ENCODE measurements around the gene GPR84. TPM values are rescaled to one million over a fixed set of nuclear protein-coding genes. Genes with fewer than 3 reads are reported as not detected.

Gene GPR84
- total RNA-seq, 2 donors from 2014 or later: 23.5 to 91.5 TPM

DNA sequence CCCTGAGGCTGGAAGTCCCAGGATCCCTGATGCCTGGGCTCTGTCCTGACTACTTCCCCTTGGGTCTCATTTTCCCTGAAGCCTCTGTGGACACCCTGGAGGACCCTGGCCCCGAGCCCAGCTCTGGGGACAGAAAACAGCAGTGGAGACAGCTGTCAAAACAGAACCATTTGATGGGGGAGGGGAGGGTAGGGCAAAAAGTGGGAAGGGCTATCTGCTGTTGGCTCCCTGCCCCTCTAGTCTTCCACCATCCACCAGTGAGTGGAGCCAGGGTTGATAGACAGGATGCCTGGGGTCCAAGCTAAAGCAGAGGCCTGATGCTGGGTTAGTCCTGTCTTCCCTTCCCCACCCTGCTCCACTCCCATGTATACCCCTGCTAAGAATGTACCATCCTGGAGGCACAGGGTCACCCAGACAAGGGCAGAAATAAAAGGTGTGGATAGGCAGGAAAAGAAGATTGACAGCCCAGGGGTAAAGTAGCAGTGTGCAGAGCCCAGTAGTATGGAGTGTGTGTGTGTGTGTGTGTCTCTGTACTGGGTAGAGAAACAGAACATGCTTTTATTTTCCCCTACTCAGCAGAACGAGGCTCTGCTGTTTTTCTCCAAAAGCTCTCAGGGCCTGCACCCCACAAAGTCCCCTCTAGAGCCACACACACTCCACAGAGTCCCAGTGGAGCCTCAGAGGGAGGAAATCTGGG lies 10.4 kb upstream of the GPR84 start:
- Mint-ChIP-seq H3K4me1 (ENCODE audit: low read depth in 2 of 2) (peaks cover 9 to 15% of the 10 kb centered on the region in 2 donors), H3K9me3 (no peaks in the 10 kb centered on the region), H3K36me3 (no peaks in the 10 kb centered on the region), H3K27me3 (no peaks in the 10 kb centered on the region), H3K27ac (no peak overlapping the region), H3K4me3 (no peak overlapping the region)
- ATAC-seq (no peak), DNase-seq (ENCODE audit: low spot score) (no peak)

DNA sequence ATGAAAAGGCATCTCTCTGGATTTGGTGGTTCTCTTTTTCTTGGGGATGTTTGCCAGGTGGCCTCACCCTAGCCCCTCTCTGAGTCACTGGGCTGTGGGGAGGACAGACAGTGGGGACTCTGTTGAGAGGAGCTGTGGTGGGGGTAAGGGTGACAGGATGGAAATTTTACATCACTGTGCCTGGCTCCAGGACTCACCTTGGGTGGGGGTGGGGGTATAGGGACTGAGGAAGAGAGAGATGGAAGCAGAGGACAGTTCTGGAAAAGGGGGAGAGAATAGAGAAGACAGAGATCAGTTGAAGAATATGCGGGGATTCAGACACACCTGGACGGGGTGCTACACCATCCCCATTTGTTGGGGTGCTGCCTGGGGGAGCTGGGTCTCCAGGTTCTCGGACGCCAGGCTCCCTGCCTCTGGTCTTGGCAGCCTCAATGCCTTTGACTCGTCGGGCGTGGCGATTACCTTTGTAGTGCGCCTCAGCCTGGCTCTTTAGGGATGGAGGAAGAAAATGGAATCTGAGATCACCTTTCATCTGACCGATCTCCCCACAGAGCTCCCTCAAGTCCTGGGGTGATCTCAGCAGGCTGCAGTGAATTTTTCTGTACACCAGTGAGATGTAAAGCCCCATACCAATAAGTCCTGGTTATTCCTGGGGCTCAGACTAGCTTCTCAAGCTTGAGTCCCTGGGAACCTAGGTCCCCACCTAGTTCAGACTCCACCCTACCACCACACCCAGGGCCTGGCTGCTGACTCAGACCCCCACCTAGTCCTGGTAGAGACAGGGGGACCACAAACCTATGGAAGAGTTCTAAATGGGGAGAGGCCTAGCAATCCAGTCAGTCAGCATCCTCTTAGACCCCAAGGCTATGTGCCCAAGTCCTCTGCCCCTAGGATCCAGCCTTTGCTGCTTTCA lies 9.6 kb upstream of the GPR84 start:
- Mint-ChIP-seq H3K27ac (peak overlapping the region in 1 of 2 donors; percentile 31), H3K4me1 (ENCODE audit: low read depth in 2 of 2) (peaks cover 9 to 17% of the 10 kb centered on the region in 2 donors)

DNA sequence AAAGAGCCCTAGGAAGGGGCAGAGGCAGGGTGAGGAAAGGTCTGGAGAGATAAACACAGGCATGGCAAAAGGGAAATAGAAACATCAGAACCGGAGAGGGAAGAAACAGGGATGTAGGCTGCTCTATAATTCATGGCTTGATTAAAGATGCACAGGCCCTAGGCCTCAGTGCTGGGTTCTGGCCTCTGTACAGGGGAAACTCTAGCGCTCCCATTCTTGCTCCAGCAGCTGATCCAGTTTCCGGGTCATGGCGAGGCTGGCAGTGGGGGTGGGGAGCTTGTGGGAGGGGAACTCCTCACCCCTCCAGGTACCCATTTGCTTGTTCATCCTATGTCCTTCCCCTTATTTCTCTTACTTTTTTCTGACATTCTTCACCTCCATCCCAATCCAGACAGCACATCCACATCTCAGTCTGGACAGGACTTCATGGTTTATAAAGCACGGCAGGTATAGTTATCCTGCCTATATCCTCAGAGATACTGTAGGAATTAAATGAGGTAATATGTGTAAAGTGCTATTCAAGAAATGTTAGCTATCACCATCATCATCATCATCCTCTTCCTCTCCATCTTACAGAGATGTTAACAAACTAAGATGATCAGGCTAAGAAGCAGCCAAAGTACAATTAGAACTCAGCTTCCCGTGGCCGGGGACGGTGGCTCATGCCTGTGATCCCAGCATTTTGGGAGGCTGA lies 8.0 kb upstream of the GPR84 start:
- Mint-ChIP-seq H3K4me3 (no peak overlapping the region), H3K36me3 (no peaks in the 10 kb centered on the region), H3K27me3 (no peaks in the 10 kb centered on the region), H3K9me3 (no peaks in the 10 kb centered on the region), H3K27ac (peak overlapping the region; percentile 19 to 47), H3K4me1 (ENCODE audit: low read depth in 2 of 2) (peaks cover 22 to 27% of the 10 kb centered on the region in 2 donors)
- DNase-seq (ENCODE audit: low spot score): no peak
- no peak for ATAC-seq

More for the DNA sequence above, 9.6 kb upstream of the GPR84 start:
- Mint-ChIP-seq H3K4me3 (no peak overlapping the region), H3K36me3 (no peaks in the 10 kb centered on the region), H3K27me3 (no peaks in the 10 kb centered on the region), H3K9me3 (no peaks in the 10 kb centered on the region)
- ATAC-seq: no peak
- no peak for DNase-seq (ENCODE audit: low spot score)

DNA sequence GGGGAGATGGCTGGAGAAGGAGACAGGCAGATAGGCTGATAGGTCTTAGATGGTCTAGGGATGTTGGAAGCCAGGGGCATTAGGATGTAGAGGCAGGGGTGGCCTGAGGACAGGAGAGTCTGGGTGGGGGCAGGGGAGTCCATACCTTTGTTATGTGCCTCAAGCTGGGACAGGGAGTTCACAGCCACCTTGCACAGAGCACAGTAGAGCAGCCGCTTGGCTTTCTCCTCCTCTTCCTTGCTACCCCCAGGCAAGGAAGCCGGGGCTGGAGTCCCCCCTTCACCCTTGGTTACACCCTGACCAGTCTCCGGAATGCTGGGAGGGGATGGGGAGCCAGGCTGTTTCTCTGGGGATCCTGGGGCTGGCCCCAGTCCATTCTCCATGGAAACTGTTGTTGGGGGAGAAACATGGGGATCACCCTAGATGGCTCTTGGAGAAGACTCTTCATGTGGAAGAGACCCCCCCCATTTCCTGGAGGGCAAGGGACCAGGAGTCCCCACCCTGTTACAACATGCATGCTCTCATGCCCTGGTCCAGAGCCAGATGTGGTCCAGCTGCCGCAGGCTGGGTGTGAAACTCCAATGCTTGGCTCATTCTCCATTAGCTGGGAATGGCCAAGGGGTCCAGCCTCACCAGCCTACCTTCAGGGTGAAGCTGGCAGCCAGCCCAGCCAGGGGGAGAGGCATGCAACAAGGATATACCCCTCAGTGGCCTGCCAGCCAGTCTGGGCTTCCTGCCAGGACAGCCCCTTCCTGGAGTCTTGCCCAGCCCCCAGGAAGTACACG lies 7.2 kb upstream of the GPR84 start:
- ATAC-seq (no peak), DNase-seq (ENCODE audit: low spot score) (no peak)
- Mint-ChIP-seq H3K27ac (peak overlapping the region; percentile 31 to 47), H3K4me3 (no peak overlapping the region), H3K4me1 (ENCODE audit: low read depth in 2 of 2) (peaks cover 22 to 30% of the 10 kb centered on the region in 2 donors), H3K36me3 (no peaks in the 10 kb centered on the region), H3K9me3 (no peaks in the 10 kb centered on the region), H3K27me3 (no peaks in the 10 kb centered on the region)

DNA sequence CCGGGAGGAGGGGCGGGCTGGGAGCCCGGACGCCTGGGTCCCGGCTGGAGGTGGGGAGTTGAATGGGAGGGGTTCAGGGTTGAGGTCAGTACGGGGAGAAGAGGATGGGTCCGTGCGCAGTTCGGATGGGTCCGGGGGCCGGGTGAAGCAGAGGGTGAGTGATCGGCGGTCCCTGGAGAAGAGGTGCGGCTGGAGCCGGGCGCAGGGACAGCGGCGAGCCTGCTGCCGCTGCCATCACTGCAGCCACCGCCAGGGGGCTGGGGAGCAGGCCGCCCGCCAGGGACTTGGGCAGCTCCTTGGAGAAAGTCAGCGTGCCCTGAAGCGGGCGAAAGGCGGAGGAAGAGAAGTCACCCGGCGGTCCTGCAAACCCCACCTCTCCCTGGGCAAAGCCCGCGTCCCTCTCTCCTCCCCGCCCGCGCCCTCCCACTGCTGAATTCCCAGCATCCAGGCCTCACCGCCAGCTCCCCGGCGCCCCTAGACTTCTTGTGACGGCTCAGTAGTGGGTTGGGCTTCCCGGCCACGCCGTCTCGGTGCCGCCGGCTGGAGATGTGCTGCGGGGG lies 6.0 kb upstream of the GPR84 start:
- Mint-ChIP-seq H3K4me3 (no peak overlapping the region), H3K27ac (peak overlapping the region in 1 of 2 donors; percentile 31), H3K9me3 (no peaks in the 10 kb centered on the region), H3K27me3 (no peaks in the 10 kb centered on the region), H3K36me3 (no peaks in the 10 kb centered on the region), H3K4me1 (ENCODE audit: low read depth in 2 of 2) (peaks cover 22 to 30% of the 10 kb centered on the region in 2 donors)
- ATAC-seq (peak in 1 of 2 donors; percentile 68), DNase-seq (ENCODE audit: low spot score) (peak; percentile 74)

DNA sequence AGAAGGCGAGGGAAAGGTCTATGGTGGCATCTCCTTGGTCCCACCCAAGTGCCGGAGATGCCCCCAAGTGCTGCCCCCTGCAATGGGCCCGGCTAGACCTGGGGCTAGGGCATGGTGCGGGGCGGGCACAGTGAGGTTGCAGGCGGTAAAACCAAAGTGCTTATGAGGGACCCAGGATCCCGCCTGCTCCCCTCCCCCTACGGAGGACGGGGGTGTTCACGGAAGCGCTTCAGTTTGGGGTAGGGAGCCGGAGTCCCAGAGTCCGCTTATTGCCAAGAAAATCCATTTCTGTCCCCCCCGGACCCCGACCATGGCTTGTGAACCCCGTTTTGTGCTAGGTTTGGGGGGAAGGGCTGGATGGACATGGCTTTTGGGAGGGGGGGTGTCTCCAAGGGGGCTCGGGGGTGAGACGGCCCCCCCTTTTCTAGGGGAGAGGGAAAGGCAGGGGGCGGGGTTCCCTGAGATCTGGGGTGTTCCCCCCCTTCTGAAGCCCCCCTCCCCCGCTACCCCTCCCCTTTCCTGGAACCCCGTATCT lies 5.4 kb upstream of the GPR84 start:
- H3K27me3 Mint-ChIP-seq: no peaks in the 10 kb centered on the region
- no peaks in the 10 kb centered on the region for H3K36me3 Mint-ChIP-seq
- peak overlapping the region in 1 of 2 donors; percentile 2 for H3K27ac Mint-ChIP-seq
- H3K4me3 Mint-ChIP-seq: no peak overlapping the region
- DNase-seq (ENCODE audit: low spot score) (peak; percentile 59), ATAC-seq (no peak)
- peaks cover 27 to 34% of the 10 kb centered on the region in 2 donors for H3K4me1 Mint-ChIP-seq (ENCODE audit: low read depth in 2 of 2)
- H3K9me3 Mint-ChIP-seq: no peaks in the 10 kb centered on the region

DNA sequence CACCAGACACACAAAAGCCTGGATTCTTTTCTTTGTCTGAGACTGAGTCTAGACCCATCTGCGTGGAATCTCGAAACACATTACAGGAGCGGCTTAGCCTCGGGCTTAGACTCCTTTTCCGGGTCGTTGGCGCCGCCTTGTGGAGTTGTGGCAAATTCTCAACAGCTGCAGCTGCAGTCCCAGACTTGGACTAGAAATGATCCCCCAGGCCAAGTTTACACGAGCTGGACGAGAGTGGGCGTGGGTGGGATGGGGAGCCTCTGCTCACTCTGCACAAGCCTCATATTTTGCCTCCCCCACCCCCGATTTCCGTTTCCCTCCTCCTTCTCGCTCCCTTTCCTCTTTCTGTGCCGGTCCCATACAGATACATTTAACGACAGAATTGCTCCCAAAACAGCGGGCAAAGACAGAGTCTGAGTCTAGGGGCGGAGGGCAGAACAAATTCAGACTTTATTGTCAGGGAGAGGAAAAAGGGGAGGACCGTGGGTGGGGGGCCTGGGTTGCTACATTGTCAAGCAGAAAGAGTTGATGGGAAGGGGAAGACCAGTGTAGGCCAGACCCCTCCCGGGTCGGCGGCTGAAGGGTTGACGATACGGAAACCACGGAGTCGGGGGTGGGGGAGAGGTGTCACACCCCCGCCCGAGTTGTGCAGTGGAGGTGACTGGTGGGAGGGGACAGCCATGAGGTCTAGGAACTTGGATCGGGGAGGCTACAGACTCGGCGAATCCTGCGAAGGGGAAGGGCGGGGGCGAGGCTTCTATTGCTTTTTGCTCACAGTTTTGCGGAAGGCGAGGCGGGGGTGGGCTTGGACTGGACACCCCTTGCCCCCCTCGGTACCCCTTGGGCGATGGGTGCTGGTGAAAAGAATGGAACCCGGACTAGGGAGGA lies 4.7 kb upstream of the GPR84 start:
- Mint-ChIP-seq H3K4me3 (no peak overlapping the region), H3K4me1 (ENCODE audit: low read depth in 2 of 2) (peaks cover 34 to 41% of the 10 kb centered on the region in 2 donors), H3K27ac (peak overlapping the region in 1 of 2 donors; percentile 2), H3K36me3 (peaks cover 4% of the 10 kb centered on the region), H3K27me3 (no peaks in the 10 kb centered on the region), H3K9me3 (no peaks in the 10 kb centered on the region)
- peak; percentile 76 to 79 for ATAC-seq
- peak; percentile 86 for DNase-seq (ENCODE audit: low spot score)

DNA sequence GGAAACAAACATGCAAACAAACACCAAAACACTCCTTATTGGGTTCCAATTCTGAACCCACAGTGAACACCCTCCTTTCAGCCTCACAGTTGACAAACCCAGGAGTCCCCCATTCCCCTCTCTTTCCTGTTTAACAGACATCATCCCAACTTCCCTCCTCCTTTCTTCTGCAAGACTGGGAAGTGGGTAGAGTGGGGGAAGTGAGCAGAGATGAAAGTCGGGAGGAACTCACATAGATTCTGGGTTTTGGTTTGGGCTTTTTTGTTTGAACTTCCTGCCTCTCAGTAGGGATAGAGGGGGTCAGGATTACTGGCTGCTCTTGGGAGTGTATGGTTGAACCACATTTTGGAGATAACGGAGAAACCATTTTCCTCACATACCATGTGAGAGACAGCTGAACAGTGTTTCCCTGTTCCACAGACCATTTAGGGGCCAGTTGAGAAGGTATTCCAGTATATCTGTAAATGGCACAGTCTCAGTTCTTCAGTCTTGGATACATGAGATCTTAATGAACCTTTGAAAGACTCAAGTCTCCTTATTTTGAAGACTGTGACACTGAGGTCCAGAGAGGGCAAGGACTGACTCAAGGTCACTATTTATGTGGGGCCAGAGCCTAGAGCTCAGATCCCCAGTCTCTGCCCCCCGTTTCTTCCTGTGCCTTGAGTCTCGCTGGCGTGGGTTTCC lies 3.9 kb upstream of the GPR84 start:
- H3K4me3 Mint-ChIP-seq: no peak overlapping the region
- peak overlapping the region in 1 of 2 donors; percentile 2 for H3K27ac Mint-ChIP-seq
- peak in 1 of 2 donors; percentile 1 for ATAC-seq

DNA sequence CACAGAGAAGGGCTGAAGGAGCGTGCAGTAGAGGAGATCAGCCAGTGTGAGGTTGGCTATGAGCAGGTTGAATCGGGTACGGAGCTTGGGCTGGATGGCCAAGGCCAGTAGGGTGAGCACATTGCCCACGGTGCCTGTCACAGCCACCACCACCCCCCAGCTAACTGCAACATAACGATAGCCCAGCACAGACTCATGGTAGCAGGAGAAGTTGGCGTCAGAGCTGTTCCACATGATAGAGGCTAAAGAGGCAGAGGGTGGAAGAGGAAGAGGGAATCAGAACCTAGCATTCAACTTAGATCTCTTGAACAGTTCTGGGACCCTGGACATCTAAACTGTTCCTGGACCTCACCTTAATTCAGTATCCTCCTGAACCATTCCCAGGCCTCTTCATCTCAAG lies 668 bp downstream of the GPR84 start:
- ATAC-seq (no peak), DNase-seq (ENCODE audit: low spot score) (no peak)
- H3K36me3 Mint-ChIP-seq: peaks cover 6% of the 10 kb centered on the region
- H3K9me3 Mint-ChIP-seq: no peaks in the 10 kb centered on the region
- peak overlapping the region; percentile 96 for H3K4me3 Mint-ChIP-seq
- H3K27ac Mint-ChIP-seq: peak overlapping the region; percentile 86 to 98
- no peaks in the 10 kb centered on the region for H3K27me3 Mint-ChIP-seq
- H3K4me1 Mint-ChIP-seq (ENCODE audit: low read depth in 2 of 2): peaks cover 44 to 47% of the 10 kb centered on the region in 2 donors

More for the DNA sequence above, 3.9 kb upstream of the GPR84 start:
- DNase-seq (ENCODE audit: low spot score): no peak
- Mint-ChIP-seq H3K27me3 (no peaks in the 10 kb centered on the region), H3K9me3 (no peaks in the 10 kb centered on the region), H3K36me3 (peaks cover 6% of the 10 kb centered on the region), H3K4me1 (ENCODE audit: low read depth in 2 of 2) (peaks cover 42 to 48% of the 10 kb centered on the region in 2 donors)

DNA sequence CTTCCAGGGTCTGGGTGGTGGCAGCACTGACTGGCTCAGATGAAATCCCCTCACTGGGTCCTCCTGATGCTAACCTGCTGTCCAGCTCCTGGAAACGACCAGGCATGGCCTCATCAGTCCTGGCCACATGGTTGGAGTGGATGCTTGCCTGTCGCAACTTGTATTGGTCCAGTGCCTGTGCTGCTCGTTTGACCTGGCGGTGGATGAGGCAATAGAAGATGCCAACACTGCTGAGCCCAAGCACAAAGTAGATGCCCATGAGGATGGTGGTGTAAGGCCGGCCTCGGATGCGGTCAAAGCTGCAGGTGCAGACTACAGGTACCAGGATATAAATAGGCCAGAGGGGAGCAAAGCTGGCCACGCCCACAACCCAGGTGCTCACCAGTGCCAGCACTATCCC lies 1.2 kb downstream of the GPR84 start:
- Mint-ChIP-seq H3K4me1 (ENCODE audit: low read depth in 2 of 2) (peaks cover 38 to 41% of the 10 kb centered on the region in 2 donors), H3K27me3 (no peaks in the 10 kb centered on the region), H3K4me3 (peak overlapping the region; percentile 96), H3K27ac (peak overlapping the region; percentile 86 to 98), H3K36me3 (peaks cover 6% of the 10 kb centered on the region), H3K9me3 (no peaks in the 10 kb centered on the region)
- DNase-seq (ENCODE audit: low spot score) (no peak), ATAC-seq (no peak)

DNA sequence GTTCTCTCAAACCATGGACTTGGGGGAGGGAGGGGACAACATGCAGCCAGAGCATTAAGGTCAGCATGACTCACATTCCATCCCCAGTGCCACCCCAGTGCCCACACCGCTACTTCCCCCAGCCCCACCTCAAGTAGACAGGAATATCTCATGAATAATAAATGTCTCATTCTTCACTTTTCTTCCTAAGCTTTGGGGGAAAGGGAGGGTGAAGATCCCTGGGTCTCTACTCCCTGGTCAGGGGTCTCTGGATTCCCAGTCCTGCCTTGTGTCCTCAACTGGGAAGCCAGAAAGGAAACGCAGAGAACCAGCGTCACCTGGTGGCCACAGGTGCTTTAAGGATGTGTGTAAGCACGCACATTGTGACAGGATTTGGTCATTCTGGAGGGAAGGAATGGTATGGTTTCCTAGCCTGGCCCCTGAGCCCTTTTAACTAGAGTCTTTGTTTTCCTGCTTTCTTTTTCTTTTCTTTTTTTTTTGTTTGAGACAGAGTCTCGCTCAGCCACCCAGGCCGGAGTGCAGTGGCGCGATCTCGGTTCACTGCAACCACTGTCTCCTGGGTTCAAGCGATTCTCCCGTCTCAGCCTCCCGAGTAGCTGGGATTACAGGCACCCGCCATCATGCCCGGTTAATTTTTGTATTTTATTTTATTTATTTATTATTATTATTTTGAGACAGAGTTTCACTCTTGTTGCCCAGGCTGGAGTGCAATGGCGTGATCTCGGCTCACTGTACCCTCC lies 3.4 kb downstream of the GPR84 start:
- ATAC-seq (no peak), DNase-seq (ENCODE audit: low spot score) (no peak)
- no peaks in the 10 kb centered on the region for H3K9me3 Mint-ChIP-seq
- H3K27me3 Mint-ChIP-seq: no peaks in the 10 kb centered on the region
- peaks cover 6% of the 10 kb centered on the region for H3K36me3 Mint-ChIP-seq
- no peak overlapping the region for H3K4me3 Mint-ChIP-seq
- H3K27ac Mint-ChIP-seq: no peak overlapping the region
- peaks cover 34 to 39% of the 10 kb centered on the region in 2 donors for H3K4me1 Mint-ChIP-seq (ENCODE audit: low read depth in 2 of 2)

All from natural killer cell treated with Interleukin-12 subunit alpha and Interleukin-12 subunit beta and Interleukin-15 and Interleukin-18, amount 100 ng/mL, for 72 hours (primary cell).